Measurements from ENCODE around the gene UBQLN4. TPM values are rescaled to one million over a fixed set of nuclear protein-coding genes. Genes with fewer than 3 reads are reported as not detected.

UBQLN4 gene
- total RNA-seq, 1 donor from 2014 or later: 97.8 TPM

- H3K27ac Mint-ChIP-seq: peak overlapping the region; percentile 75
- H3K27me3 Mint-ChIP-seq: no peaks in the 10 kb centered on the region
- no peak for TF ChIP-seq CTCF (IDR thresholded peaks at IDR 0.05; ENCODE audit: unreplicated experiment)
- H3K9me3 Mint-ChIP-seq (ENCODE audit: low read depth): no peaks in the 10 kb centered on the region
- H3K4me1 Mint-ChIP-seq (ENCODE audit: low read depth): peaks cover 62% of the 10 kb centered on the region
- peaks cover 38% of the 10 kb centered on the region for H3K36me3 Mint-ChIP-seq (ENCODE audit: insufficient read depth)
- DNase-seq (ENCODE audit: low spot score, unreplicated experiment): no peak
- H3K4me3 Mint-ChIP-seq (ENCODE audit: low read depth): no peak overlapping the region
Observed at GRCh38 chr1:156075775-156076204, 22.2 kb upstream of the UBQLN4 start.

GRCh38 chr1:156075162-156075561 is 21.6 kb upstream of the UBQLN4 start:
- H3K36me3 Mint-ChIP-seq (ENCODE audit: insufficient read depth): peaks cover 38% of the 10 kb centered on the region
- H3K27me3 Mint-ChIP-seq: no peaks in the 10 kb centered on the region
- DNase-seq (ENCODE audit: low spot score, unreplicated experiment): no peak
- H3K9me3 Mint-ChIP-seq (ENCODE audit: low read depth): no peaks in the 10 kb centered on the region
- TF ChIP-seq CTCF (IDR thresholded peaks at IDR 0.05; ENCODE audit: unreplicated experiment): no peak
- H3K4me3 Mint-ChIP-seq (ENCODE audit: low read depth): no peak overlapping the region
- peak overlapping the region; percentile 75 for H3K27ac Mint-ChIP-seq
- peaks cover 59% of the 10 kb centered on the region for H3K4me1 Mint-ChIP-seq (ENCODE audit: low read depth)

GRCh38 chr1:156074661-156075060 is 21.1 kb upstream of the UBQLN4 start:
- no peaks in the 10 kb centered on the region for H3K9me3 Mint-ChIP-seq (ENCODE audit: low read depth)
- peaks cover 56% of the 10 kb centered on the region for H3K4me1 Mint-ChIP-seq (ENCODE audit: low read depth)
- no peaks in the 10 kb centered on the region for H3K27me3 Mint-ChIP-seq
- H3K36me3 Mint-ChIP-seq (ENCODE audit: insufficient read depth): peaks cover 35% of the 10 kb centered on the region
- H3K4me3 Mint-ChIP-seq (ENCODE audit: low read depth): no peak overlapping the region
- TF ChIP-seq CTCF (IDR thresholded peaks at IDR 0.05; ENCODE audit: unreplicated experiment): no peak
- no peak for DNase-seq (ENCODE audit: low spot score, unreplicated experiment)
- H3K27ac Mint-ChIP-seq: peak overlapping the region; percentile 0

DNA sequence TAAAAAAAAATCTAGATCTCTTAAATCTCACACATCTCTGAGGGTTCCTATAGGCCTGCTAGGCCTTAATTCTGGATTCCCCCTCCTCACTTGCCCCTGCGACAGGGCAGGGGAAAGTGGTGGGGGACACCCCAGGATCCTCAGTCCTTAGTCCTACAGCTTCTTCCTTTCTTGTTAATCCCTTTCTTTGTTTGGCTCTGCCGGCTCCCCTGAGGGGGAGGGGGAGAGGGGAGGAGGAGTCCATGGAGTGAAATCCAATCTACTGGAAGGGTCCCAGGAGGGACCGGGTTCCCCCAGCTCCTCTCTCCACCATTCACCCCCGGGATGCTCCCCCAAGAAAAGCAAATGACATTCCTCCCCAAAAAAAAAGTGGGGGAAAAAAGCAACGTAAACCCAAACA is 20.1 kb upstream of the UBQLN4 start:
- Mint-ChIP-seq H3K27me3 (no peaks in the 10 kb centered on the region), H3K4me1 (ENCODE audit: low read depth) (peaks cover 46% of the 10 kb centered on the region), H3K36me3 (ENCODE audit: insufficient read depth) (peaks cover 29% of the 10 kb centered on the region), H3K27ac (peak overlapping the region; percentile 94), H3K9me3 (ENCODE audit: low read depth) (no peaks in the 10 kb centered on the region), H3K4me3 (ENCODE audit: low read depth) (no peak overlapping the region)
- no peak for TF ChIP-seq CTCF (IDR thresholded peaks at IDR 0.05; ENCODE audit: unreplicated experiment)
- no peak for DNase-seq (ENCODE audit: low spot score, unreplicated experiment)

DNA sequence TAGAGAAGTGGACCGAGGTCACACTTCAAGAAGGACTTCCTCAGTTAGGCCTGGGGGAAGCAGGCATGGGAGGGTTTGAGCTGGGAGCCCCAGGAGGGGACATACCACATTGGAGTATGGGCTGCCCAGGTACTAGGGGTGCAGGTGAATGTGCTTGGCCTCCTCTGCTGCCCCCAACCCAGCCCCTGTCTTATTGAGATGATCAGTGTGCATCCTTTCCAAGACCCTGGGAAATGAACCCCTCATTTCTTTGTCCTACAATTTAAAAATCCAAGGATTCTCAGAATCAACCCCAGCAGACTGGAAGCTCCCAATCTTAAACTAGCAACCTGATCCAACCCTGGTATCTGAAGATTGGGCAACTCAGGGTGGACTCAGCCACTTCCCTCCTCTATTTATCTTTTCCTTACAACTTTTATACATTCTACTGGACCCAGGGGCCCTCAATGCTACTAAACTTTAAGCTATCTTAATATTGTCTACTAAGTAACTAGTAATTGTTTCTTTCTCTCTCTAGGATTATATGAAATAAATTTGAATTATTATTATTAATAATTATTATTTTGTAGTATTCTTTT is 19.6 kb upstream of the UBQLN4 start:
- TF ChIP-seq CTCF (IDR thresholded peaks at IDR 0.05; ENCODE audit: unreplicated experiment): no peak
- peak overlapping the region; percentile 92 for H3K27ac Mint-ChIP-seq
- H3K27me3 Mint-ChIP-seq: no peaks in the 10 kb centered on the region
- no peaks in the 10 kb centered on the region for H3K9me3 Mint-ChIP-seq (ENCODE audit: low read depth)
- DNase-seq (ENCODE audit: low spot score, unreplicated experiment): no peak
- H3K4me1 Mint-ChIP-seq (ENCODE audit: low read depth): peaks cover 41% of the 10 kb centered on the region
- H3K4me3 Mint-ChIP-seq (ENCODE audit: low read depth): no peak overlapping the region
- H3K36me3 Mint-ChIP-seq (ENCODE audit: insufficient read depth): peaks cover 26% of the 10 kb centered on the region
